Ovary (tissue), 9 donors: ENCODE measurements around the gene PVR. TPM values are rescaled to one million over a fixed set of nuclear protein-coding genes. Genes with fewer than 3 reads are reported as not detected.

Experiments used
- DNase-seq, 5 donors: peaks; one replicate each; pipeline ENCODE4 v3.0.0-alpha.2; 2019 to 2020
- H3K27ac ChIP-seq, 2 donors: fragments of 200-600 bp; one replicate each; pipeline versions ENCODE4 v1.5.1 to v1.8.0; 2019 to 2022
- H3K27me3 ChIP-seq: fragments of 200-600 bp; one replicate; pipeline ENCODE4 v1.8.0; 2022
- H3K36me3 ChIP-seq: fragments of 200-600 bp; sonication (generic); one replicate; pipeline ENCODE4 v1.5.1; 2019
- H3K4me1 ChIP-seq: one replicate; pipeline ENCODE4 v1.8.1; 2013; ENCODE audit warnings: mild to moderate bottlenecking, moderate library complexity; ENCODE audit not compliant: insufficient read depth
- H3K4me3 ChIP-seq: fragments of 200-600 bp; sonication (generic); one replicate; pipeline ENCODE4 v1.5.1; 2017
- H3K9me3 ChIP-seq, 2 donors: fragments of 200-600 bp in 1 of 2; sonication (generic) in 1 of 2; one replicate each; pipeline versions ENCODE4 v1.5.1 to v1.8.1; 2013 to 2019; ENCODE audit warnings: mild to moderate bottlenecking in 1 of 2, moderate library complexity in 1 of 2
- CTCF ChIP-seq, 3 donors: fragments of 450-650 bp in 2 of 3; fragments of 200-600 bp in 1 of 3; IDR thresholded peaks; one replicate each; pipeline versions ENCODE4 v1.5.1 to v1.8.0; 2016 to 2022; ENCODE audit warnings: antibody characterized with exemption in 3 of 3, mild to moderate bottlenecking in 1 of 3
- EP300 ChIP-seq: sonication (generic); formaldehyde crosslinking; IDR thresholded peaks from one replicate; pipeline ENCODE4 v1.6.1; 2017; ENCODE audit warnings: antibody characterized with exemption
- POLR2A ChIP-seq: fragments of 450-650 bp; IDR thresholded peaks from one replicate; pipeline ENCODE4 v1.6.1; 2017; ENCODE audit warnings: antibody characterized with exemption, mild to moderate bottlenecking, moderate library complexity
- WGBS, 3 donors: extraction: QIAGEN DNeasy Blood & Tissue Kit in 1 of 3; methylation state at CpG; one replicate each; pipeline versions ENCODE4 v1.1.5 to v1.1.7; 2013 to 2017; 5-methylcytosine and 5-hydroxymethylcytosine counted together
- intact Hi-C, 4 donors: fragments of 100-400 bp; cut with DNase I; formaldehyde crosslinking; loops; one replicate each; pipeline versions ENCODE4 v1.11.0 to v1.15.1; 2022 to 2023
- polyA plus RNA-seq, 2 donors: library from polyadenylated mRNA; stranded (reverse); fragments of 200-250 nt in 1 of 2; fragments of 350-450 nt in 1 of 2; fragmentation: Illumina TruSeq in 1 of 2; extraction: RNeasy Lipid Tissue Mini Kit (QIAGEN cat#74804) in 1 of 2; gene quantifications; one replicate each; pipeline ENCODE4 v1.2.3, GENCODE V29; 2013 to 2014
- total RNA-seq, 7 donors: library from RNA; depleted of rRNA in 2 of 7; stranded (reverse); fragments of >200 nt in 2 of 7; fragmentation: NEBNext Ultra II Directional in 3 of 7; extraction: Animal tissue kit (Norgen Biotek cat#: 25700) in 3 of 7; gene quantifications; one replicate each; pipeline versions ENCODE4 v1.1.0 to v1.2.4, GENCODE V29; 2016 to 2023
- donor health status: DM: no; HTN: no; CAD: no; lungs with moderate emphysema.
- donor health status: DM: no; HTN: no; CAD: no.
- donor health status: Bipolar disorder and iron deficiency.
- donor health status: DM: yes; HTN: yes; CAD: no.
- donor health status: DM: no; HTN: no; CAD: no.
- donor health status: DM: yes; HTN: yes; CAD: no.

Gene PVR
- total and polyA plus RNA-seq, 9 donors = 14.0 to 33.9 (median 22.5) TPM

- 82 to 86% (median 83%) methylated on average over 13 of the region's 13 CpGs for WGBS, 3 donors
- no peaks in the 10 kb centered on the region for H3K9me3 ChIP-seq
- no peaks in the 10 kb centered on the region for H3K4me1 ChIP-seq
- no peaks in the 10 kb centered on the region for H3K36me3 ChIP-seq
- H3K27ac ChIP-seq = no peak within 1 kb of the TSS
- DNase-seq = no peak
- intact Hi-C loops = no loop called here
- no peaks in the 10 kb centered on the region for H3K27me3 ChIP-seq
- H3K4me3 ChIP-seq = no peak within 1 kb of the TSS
- TF ChIP-seq POLR2A = no peak
- TF ChIP-seq CTCF (IDR thresholded peaks at IDR 0.05) = no peak
- no peak for TF ChIP-seq EP300
Measured at GRCh38 chr19:44698492-44699201, 54.9 kb downstream of the PVR start, which contains the start of gene CEACAM16. Gene CEACAM16, plus strand, starts transcription at chr19:44699151. Its CDS starts 2,306 bp downstream, at chr19:44701457.

GRCh38 chr19:44700547-44700946, 56.8 kb downstream of the PVR start:
- Histone ChIP-seq H3K27ac (no peak overlapping the region), H3K27me3 (no peaks in the 10 kb centered on the region), H3K36me3 (no peaks in the 10 kb centered on the region), H3K9me3 (no peaks in the 10 kb centered on the region), H3K4me3 (no peak overlapping the region), H3K4me1 (no peaks in the 10 kb centered on the region)
- TF ChIP-seq CTCF (IDR thresholded peaks at IDR 0.05) (no peak), POLR2A (no peak), EP300 (no peak)
- WGBS, 3 donors = 90 to 93% (median 90%) methylated on average over 5 of the region's 5 CpGs
- DNase-seq = no peak
- intact Hi-C loops = no loop called here

- TF ChIP-seq EP300 (no peak), POLR2A (no peak), CTCF (IDR thresholded peaks at IDR 0.05) (no peak)
- H3K27ac ChIP-seq = no peak overlapping the region
- H3K4me3 ChIP-seq = no peak overlapping the region
- WGBS, 3 donors = 81 to 85% (median 84%) methylated on average over 15 of the region's 15 CpGs
- H3K36me3 ChIP-seq = no peaks in the 10 kb centered on the region
- intact Hi-C loops = no loop called here
- no peaks in the 10 kb centered on the region for H3K4me1 ChIP-seq
- DNase-seq = no peak
- no peaks in the 10 kb centered on the region for H3K9me3 ChIP-seq
- H3K27me3 ChIP-seq = no peaks in the 10 kb centered on the region
Measured at GRCh38 chr19:44701228-44701627, 57.5 kb downstream of the PVR start.

GRCh38 chr19:44702551-44703176, 59.0 kb downstream of the PVR start:
- Histone ChIP-seq H3K27ac (no peak overlapping the region), H3K9me3 (no peaks in the 10 kb centered on the region), H3K36me3 (no peaks in the 10 kb centered on the region), H3K27me3 (no peaks in the 10 kb centered on the region), H3K4me3 (no peak overlapping the region), H3K4me1 (no peaks in the 10 kb centered on the region)
- TF ChIP-seq EP300 = no peak
- no peak for TF ChIP-seq CTCF (IDR thresholded peaks at IDR 0.05)
- TF ChIP-seq POLR2A = no peak
- DNase-seq = no peak
- intact Hi-C loops = no loop called here
- WGBS, 3 donors = 83 to 89% (median 86%) methylated on average over 17 of the region's 17 CpGs
